Measurements from ENCODE around the gene CIC. TPM values are rescaled to one million over a fixed set of nuclear protein-coding genes. Genes with fewer than 3 reads are reported as not detected.

The CIC gene
- total RNA-seq, 4 donors from 2014 or later: 57.8 to 90.0 (median 59.0) TPM

DNA sequence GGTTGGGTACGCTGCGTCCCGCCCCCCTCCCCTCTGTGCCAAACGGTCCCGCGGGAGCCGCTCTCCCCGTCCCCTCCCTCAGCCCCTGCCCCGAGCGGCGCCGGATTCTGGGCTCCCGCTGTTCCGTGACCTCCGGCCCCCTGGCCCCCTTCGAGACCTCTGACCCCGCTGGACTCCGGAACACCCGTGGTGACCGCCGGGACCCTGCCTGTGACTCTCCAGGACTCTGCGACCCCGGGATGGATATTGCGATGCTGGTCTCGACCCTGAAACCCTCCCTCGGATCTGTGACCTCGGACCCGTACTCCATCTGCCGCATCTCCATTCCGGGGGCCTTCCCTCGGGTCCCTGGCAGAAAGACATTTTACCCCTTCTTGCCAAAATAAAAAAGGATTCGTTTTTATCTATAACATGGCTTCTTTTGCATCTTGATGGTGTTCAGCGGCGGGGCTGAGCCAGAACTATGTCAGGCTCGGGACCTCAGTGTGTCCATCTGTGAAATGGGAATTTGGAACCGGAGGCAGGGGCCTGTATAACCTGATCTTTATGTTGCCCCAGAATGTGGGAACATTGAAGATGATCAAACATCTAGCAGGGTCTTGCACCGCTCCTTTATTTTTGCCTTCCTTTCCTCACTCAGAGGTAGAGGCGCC lies 55.7 kb downstream of the CIC start:
- no peak for DNase-seq (ENCODE audit: low spot score in 2 of 2)
- no peak for TF ChIP-seq POLR2A (IDR thresholded peaks at IDR 0.05)
- TF ChIP-seq, protein P1, sequence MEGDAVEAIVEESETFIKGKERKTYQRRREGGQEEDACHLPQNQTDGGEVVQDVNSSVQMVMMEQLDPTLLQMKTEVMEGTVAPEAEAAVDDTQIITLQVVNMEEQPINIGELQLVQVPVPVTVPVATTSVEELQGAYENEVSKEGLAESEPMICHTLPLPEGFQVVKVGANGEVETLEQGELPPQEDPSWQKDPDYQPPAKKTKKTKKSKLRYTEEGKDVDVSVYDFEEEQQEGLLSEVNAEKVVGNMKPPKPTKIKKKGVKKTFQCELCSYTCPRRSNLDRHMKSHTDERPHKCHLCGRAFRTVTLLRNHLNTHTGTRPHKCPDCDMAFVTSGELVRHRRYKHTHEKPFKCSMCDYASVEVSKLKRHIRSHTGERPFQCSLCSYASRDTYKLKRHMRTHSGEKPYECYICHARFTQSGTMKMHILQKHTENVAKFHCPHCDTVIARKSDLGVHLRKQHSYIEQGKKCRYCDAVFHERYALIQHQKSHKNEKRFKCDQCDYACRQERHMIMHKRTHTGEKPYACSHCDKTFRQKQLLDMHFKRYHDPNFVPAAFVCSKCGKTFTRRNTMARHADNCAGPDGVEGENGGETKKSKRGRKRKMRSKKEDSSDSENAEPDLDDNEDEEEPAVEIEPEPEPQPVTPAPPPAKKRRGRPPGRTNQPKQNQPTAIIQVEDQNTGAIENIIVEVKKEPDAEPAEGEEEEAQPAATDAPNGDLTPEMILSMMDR (IDR thresholded peaks at IDR 0.05): no peak
- WGBS, 2 donors: 2 to 5% methylated on average over 25 to 36 of the region's 38 CpGs
- intact Hi-C loops (cut with DNase I; ENCODE audit: low total_unique reads): no loop called here
- H3K4me3 ChIP-seq (ENCODE audit: low read depth, poor library complexity, severe bottlenecking): no peak overlapping the region

DNA sequence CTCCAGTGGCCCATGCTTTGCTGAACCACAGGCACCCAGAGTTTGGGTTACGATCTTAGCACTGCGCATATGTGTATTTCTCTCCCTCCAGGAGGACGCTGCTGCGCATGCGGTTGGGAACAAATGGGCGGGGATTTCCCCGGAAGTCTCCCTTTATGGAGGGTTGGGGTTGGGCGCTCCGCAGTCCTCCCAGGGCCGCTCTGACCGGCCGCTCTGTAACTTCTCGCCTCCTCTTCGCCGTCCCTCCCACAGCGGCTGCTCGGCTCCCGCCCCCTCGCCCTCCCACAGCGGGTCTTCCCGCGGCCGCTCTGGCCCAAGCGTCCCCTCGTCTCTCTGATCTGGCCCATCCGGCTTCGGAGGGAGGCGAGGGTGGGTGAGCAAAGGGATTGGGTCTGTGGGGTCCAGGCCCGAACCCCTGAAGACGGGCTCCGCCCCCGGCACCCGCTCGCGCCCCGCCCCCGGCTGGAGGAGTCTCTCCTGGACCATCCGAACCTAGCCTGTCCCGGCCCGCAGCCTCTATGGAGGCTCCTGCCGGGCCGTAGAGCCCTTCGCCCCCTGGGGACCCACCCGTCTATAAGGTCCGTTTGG lies 56.4 kb downstream of the CIC start, which contains the start of gene MEGF8:
TSS of gene MEGF8 (plus strand) at position 328 of the 588 bp plus-strand sequence. CDS start 609 bp downstream, outside the sequence.
- DNase-seq (ENCODE audit: low spot score in 2 of 2): peak; percentile 96 to 99
- 1% methylated on average over 26 to 45 of the region's 45 CpGs for WGBS, 2 donors
- peak within 1 kb of the TSS; percentile 82 for H3K4me3 ChIP-seq (ENCODE audit: low read depth, poor library complexity, severe bottlenecking)
- TF ChIP-seq, protein P1 (IDR thresholded peaks at IDR 0.05): peak in 1 of 3 donors; percentile 63
- no peak for TF ChIP-seq POLR2A (IDR thresholded peaks at IDR 0.05)
- intact Hi-C loops (cut with DNase I; ENCODE audit: low total_unique reads): no loop called here

DNA sequence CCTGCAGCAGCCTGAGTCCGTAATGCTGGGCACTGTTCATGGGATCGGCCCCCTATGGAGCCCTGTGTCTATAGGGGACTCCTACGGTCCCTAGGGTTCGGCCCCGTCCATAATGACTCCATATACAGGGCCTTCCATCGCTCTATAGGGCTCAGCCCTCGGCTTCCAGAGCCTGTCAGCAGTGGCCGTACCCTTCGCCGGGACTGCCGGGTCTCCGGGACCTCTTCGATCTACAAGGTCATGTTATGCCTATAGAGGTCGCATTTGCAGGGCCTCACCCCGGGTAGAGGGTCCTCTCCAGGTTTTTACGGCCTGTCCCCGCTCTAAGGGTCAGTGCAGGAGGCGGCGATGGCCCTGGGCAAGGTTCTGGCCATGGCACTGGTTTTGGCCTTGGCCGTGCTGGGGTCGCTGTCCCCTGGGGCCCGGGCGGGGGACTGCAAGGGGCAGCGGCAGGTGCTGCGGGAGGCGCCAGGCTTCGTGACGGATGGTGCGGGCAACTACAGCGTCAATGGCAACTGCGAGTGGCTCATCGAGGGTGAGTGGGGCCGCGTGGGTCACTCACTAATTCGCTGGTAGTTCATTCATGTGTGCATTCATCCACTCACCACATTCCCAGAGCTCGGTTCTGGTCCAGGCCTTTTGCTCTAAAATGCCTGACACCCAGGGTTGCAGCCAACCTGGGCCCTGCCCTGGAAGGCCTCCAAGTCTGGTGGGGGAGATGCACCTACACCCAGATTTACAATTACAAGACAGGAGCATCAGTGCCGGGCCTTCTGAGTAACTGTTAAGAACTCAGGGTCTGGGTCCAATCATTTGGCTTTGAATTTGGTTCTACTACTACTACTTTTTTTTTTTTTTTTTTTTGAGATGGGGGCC lies 57.1 kb downstream of the CIC start:
- no peak for TF ChIP-seq POLR2A (IDR thresholded peaks at IDR 0.05)
- TF ChIP-seq, protein P1 (IDR thresholded peaks at IDR 0.05): no peak
- WGBS, 2 donors: 7 to 9% methylated on average over 29 to 35 of the region's 37 CpGs
- peak in 1 of 2 donors; percentile 88 for DNase-seq (ENCODE audit: low spot score in 2 of 2)
- peak overlapping the region; percentile 82 for H3K4me3 ChIP-seq (ENCODE audit: low read depth, poor library complexity, severe bottlenecking)
- intact Hi-C loops (cut with DNase I; ENCODE audit: low total_unique reads): no loop called here

DNA sequence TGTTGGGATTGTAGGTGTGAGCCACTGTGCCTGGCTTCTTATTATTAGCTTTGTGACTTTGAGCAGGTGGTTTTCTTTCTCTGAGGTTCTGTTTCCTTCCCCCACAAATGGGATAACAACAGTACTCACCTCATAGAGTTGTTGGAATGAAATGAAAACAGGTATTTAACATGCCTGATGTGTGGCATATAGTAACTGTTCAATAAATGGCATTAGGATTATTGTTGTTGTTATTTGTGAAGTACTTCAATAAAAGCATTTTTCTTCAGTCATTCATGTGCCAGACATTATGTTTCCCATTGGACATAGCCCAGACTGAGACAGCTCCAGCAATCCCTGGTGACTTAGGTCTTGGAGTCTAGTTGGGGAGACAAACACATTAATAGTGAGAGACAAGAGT lies 57.9 kb downstream of the CIC start:
- H3K4me3 ChIP-seq (ENCODE audit: low read depth, poor library complexity, severe bottlenecking): no peak overlapping the region
- intact Hi-C loops (cut with DNase I; ENCODE audit: low total_unique reads): no loop called here
- TF ChIP-seq POLR2A (IDR thresholded peaks at IDR 0.05): no peak
- TF ChIP-seq, protein P1 (IDR thresholded peaks at IDR 0.05): no peak
- DNase-seq (ENCODE audit: low spot score in 2 of 2): no peak

DNA sequence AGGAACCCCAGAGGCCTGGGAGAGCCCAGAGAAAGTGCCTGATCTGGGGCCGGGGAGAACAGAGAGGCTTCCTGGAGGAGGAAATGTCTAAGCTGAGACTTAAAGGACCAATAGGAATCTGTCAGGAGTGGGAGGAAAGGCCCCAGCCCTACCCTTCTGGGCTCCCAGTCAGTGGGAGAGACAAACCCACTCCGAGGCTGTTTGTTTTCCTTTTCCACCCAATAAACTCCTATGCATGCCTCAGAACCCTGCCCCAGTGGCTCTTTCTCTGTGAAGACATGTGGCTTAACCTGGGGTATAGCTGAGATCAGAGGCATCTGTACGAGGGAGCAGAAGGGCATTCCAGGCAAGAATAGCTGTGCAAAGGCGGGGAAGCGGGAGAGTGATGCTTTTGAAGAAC lies 58.3 kb downstream of the CIC start:
- intact Hi-C loops (cut with DNase I; ENCODE audit: low total_unique reads): no loop called here
- TF ChIP-seq, protein P1 (IDR thresholded peaks at IDR 0.05): no peak
- no peak for TF ChIP-seq POLR2A (IDR thresholded peaks at IDR 0.05)
- DNase-seq (ENCODE audit: low spot score in 2 of 2): no peak
- H3K4me3 ChIP-seq (ENCODE audit: low read depth, poor library complexity, severe bottlenecking): no peak overlapping the region
- WGBS, 2 donors: 87% methylated on average over 5 of the region's 5 CpGs

All from lower leg skin (tissue), 4 donors.